IMR-90 (cell line): Measurements from ENCODE around the gene NISCH. TPM values are rescaled to one million over a fixed set of nuclear protein-coding genes. Genes with fewer than 3 reads are reported as not detected.

Source experiments
- ATAC-seq: fragments of 200-7000 bp; cut with Tn5 transposase; 2 replicates; pipeline ENCODE4 v1.9.1; 2020; ENCODE audit warnings: low read depth, mild to moderate bottlenecking, moderate library complexity
- BruUV-seq: library from RNA; stranded (reverse); fragments of 400-500 nt; replicated peaks from 2 replicates; lab custom pipeline; 2021; lab: Mats Ljungman, UMichigan
- CTCF ChIA-PET: fragments of 300-600 bp; formaldehyde crosslinking; extraction: SDS; loops from one replicate; lab custom pipeline; 2021; ENCODE audit warnings: antibody characterized with exemption; lab: Yijun Ruan, JAX
- POLR2A ChIA-PET: fragments of 300-600 bp; sonication (Branson Sonifier 250); formaldehyde crosslinking; loops from one replicate; lab custom pipeline; 2022; ENCODE audit warnings: antibody characterized with exemption; ENCODE audit not compliant: unreplicated experiment; lab: Charles Lee
- DNase-seq: peaks from one replicate; pipeline ENCODE4 v3.0.0; 2013
- H2AFZ ChIP-seq: replicated peaks from 2 replicates; pipeline ENCODE3; 2013; ENCODE audit warnings: low read length, mild to moderate bottlenecking; ENCODE audit not compliant: poor library complexity
- H2AK5ac ChIP-seq: 2 replicates; pipeline ENCODE4 v1.6.1; 2013; ENCODE audit warnings: low read depth, low read length, inconsistent platforms
- H2AK9ac ChIP-seq: replicated peaks from 2 replicates; pipeline ENCODE3; 2013; ENCODE audit warnings: mild to moderate bottlenecking, low read depth, low read length, moderate library complexity; ENCODE audit not compliant: poor library complexity
- H2BK120ac ChIP-seq: 2 replicates; pipeline ENCODE4 v1.6.1; 2013; ENCODE audit warnings: low read depth, low read length, inconsistent platforms
- H2BK15ac ChIP-seq: 3 replicates; pipeline ENCODE4 v1.6.1; 2013; ENCODE audit warnings: low read depth, low read length, inconsistent platforms
- H2BK20ac ChIP-seq: 2 replicates; pipeline ENCODE4 v1.6.1; 2013; ENCODE audit warnings: low read depth, mild to moderate bottlenecking, inconsistent platforms, low read length, moderate library complexity
- H2BK5ac ChIP-seq: 2 replicates; pipeline ENCODE4 v1.6.1; 2013; ENCODE audit warnings: mild to moderate bottlenecking, low read depth, low read length, inconsistent platforms; ENCODE audit not compliant: poor library complexity, severe bottlenecking
- H3K14ac ChIP-seq: replicated peaks from 2 replicates; pipeline ENCODE4 v1.6.1; 2013; ENCODE audit warnings: low read depth, low read length, inconsistent platforms
- H3K18ac ChIP-seq: 2 replicates; pipeline ENCODE4 v1.6.1; 2013; ENCODE audit warnings: low read depth, low read length, control low read depth
- H3K23ac ChIP-seq: 2 replicates; pipeline ENCODE4 v1.6.1; 2013; ENCODE audit warnings: low read depth, low read length, inconsistent platforms
- H3K27ac ChIP-seq: 2 replicates; pipeline ENCODE4 v1.5.1; 2013; ENCODE audit warnings: mild to moderate bottlenecking, control low read depth, low read length; ENCODE audit not compliant: insufficient read depth
- H3K27me3 ChIP-seq: 2 replicates; pipeline ENCODE4 v1.6.1; 2013; ENCODE audit warnings: low read length; ENCODE audit not compliant: control insufficient read depth, insufficient read depth
- H3K36me3 ChIP-seq: 2 replicates; pipeline ENCODE4 v1.6.1; 2013; ENCODE audit warnings: low read length, mixed read lengths; ENCODE audit not compliant: control insufficient read depth, insufficient read depth
- H3K4ac ChIP-seq: 2 replicates; pipeline ENCODE4 v1.6.1; 2013; ENCODE audit warnings: low read depth, low read length, inconsistent platforms
- H3K4me1 ChIP-seq: 2 replicates; pipeline ENCODE4 v1.6.1; 2013; ENCODE audit warnings: low read length, mixed read lengths; ENCODE audit not compliant: control insufficient read depth, insufficient read depth
- H3K4me2 ChIP-seq: 2 replicates; pipeline ENCODE4 v1.6.1; 2013; ENCODE audit warnings: low read depth, mild to moderate bottlenecking, control low read depth, low read length, moderate library complexity
- H3K4me3 ChIP-seq: 2 replicates; pipeline ENCODE4 v1.5.1; 2013; ENCODE audit warnings: low read depth, mild to moderate bottlenecking, control low read depth, low read length, moderate library complexity; ENCODE audit not compliant: insufficient read depth
- H3K56ac ChIP-seq: 2 replicates; pipeline ENCODE4 v1.6.1; 2013; ENCODE audit warnings: low read length, inconsistent platforms; ENCODE audit not compliant: insufficient read depth; ENCODE audit errors: extremely low read depth
- H3K79me1 ChIP-seq, 2 experiments: 2 replicates each; pipeline ENCODE4 v1.6.1; 2013; ENCODE audit warnings: low read length in 2 of 2, inconsistent platforms in 1 of 2, low read depth in 1 of 2
- H3K9ac ChIP-seq: 2 replicates; pipeline ENCODE4 v1.6.1; 2013; ENCODE audit warnings: low read depth, low read length, control low read depth
- H3K9me1 ChIP-seq: 2 replicates; pipeline ENCODE4 v1.6.1; 2013; ENCODE audit warnings: low read length, inconsistent platforms; ENCODE audit not compliant: insufficient read depth
- H3K9me3 ChIP-seq: 2 replicates; pipeline ENCODE4 v1.6.1; 2013; ENCODE audit warnings: low read length; ENCODE audit not compliant: control insufficient read depth, insufficient read depth
- H4K20me1 ChIP-seq: 2 replicates; pipeline ENCODE4 v1.6.1; 2013; ENCODE audit warnings: low read length, inconsistent platforms; ENCODE audit not compliant: insufficient read depth
- H4K5ac ChIP-seq: 2 replicates; pipeline ENCODE4 v1.6.1; 2013; ENCODE audit warnings: mild to moderate bottlenecking, low read depth, low read length, control low read depth
- H4K8ac ChIP-seq, 2 experiments: 2 replicates each; pipeline ENCODE4 v1.6.1; 2013; ENCODE audit warnings: low read depth in 2 of 2, low read length in 2 of 2, control low read depth in 1 of 2, inconsistent platforms in 1 of 2
- H4K91ac ChIP-seq: 2 replicates; pipeline ENCODE4 v1.6.1; 2013; ENCODE audit warnings: low read depth, low read length, inconsistent platforms; ENCODE audit not compliant: insufficient read depth
- CEBPB ChIP-seq: IDR thresholded peaks from 2 replicates; pipeline ENCODE4 v1.6.1; 2012; ENCODE audit warnings: low read depth, low read length, improper control_type of control experiment
- CTCF ChIP-seq: conservative IDR thresholded peaks from 2 replicates; pipeline ENCODE4 v1.5.1; 2012; ENCODE audit warnings: mild to moderate bottlenecking, low read depth, low read length, improper control_type of control experiment
- RFX5 ChIP-seq: IDR thresholded peaks from 2 replicates; pipeline ENCODE4 v1.8.0; 2012; ENCODE audit warnings: low read depth, mild to moderate bottlenecking, low read length, moderate library complexity
- USF2 ChIP-seq: fragments of 150-350 bp; IDR thresholded peaks from 2 replicates; pipeline ENCODE4 v1.6.1; 2017; ENCODE audit warnings: mild to moderate bottlenecking, antibody characterized with exemption, low read length, low read depth
- WGBS, 2 experiments: methylation state at CpG; one replicate each; pipeline versions ENCODE4 v1.1.5 to v1.1.7; 2013; ENCODE audit warnings: missing lambda C conversion rate in 2 of 2; ENCODE audit not compliant: insufficient read length in 1 of 2; ENCODE audit errors: extremely low coverage in 2 of 2; 5-methylcytosine and 5-hydroxymethylcytosine counted together
- dilution Hi-C: fragments of 300-500 bp; cut with HindIII; formaldehyde crosslinking; loops from one replicate; pipeline ENCODE4 v1.14.3; 2018; ENCODE audit warnings: low sequenced_read_pairs; ENCODE audit not compliant: unreplicated experiment
- in situ Hi-C: fragments of 300-500 bp; cut with MboI; formaldehyde crosslinking; loops from 3 replicates; pipeline ENCODE4 v1.14.3; 2019; ENCODE audit warnings: low sequenced_read_pairs, inconsistent platforms, mixed read lengths
- intact Hi-C: fragments of 100-400 bp; cut with micrococcal nuclease; formaldehyde crosslinking; loops from 2 replicates; pipeline ENCODE4 v1.10.0; 2022
- polyA plus RNA-seq, 3 experiments: library from polyadenylated mRNA; depleted of rRNA; stranded (reverse); fragments of >200 nt; gene quantifications; 2 replicates each; pipeline ENCODE4 v1.2.3, GENCODE V29; 2012; ENCODE audit warnings: low replicate concordance in 1 of 3
- total RNA-seq: library from RNA; depleted of rRNA; stranded (reverse); fragments of >200 nt; gene quantifications from 2 replicates; pipeline ENCODE4 v1.2.3, GENCODE V29; 2012

Gene NISCH
- total and polyA plus RNA-seq, 2 of the 4 experiments (the other 2 are of a cell fraction), result 36.9 to 86.0 TPM

GRCh38 chr3:52490035-52490938 lies 34.9 kb downstream of the NISCH start:
- WGBS, 2 experiments, result 92% methylated on average over 14 of the region's 22 CpGs; no CpG with 5 or more reads in 1 of the 2 experiments
- in situ Hi-C loops (no loop called here), dilution Hi-C loops (no loop called here), intact Hi-C loops (no loop called here)
- Histone ChIP-seq H2BK5ac (no peak overlapping the region), H3K9ac (no peak overlapping the region), H3K27ac (no peak overlapping the region), H4K8ac (no peak overlapping the region), H3K23ac (no peak overlapping the region), H2BK120ac (no peak overlapping the region), H2AK9ac (no peak overlapping the region), H3K79me1 (peaks cover 0 to 21% of the 10 kb centered on the region in 2 experiments; a peak in 2 of 4 replicates), H4K5ac (no peak overlapping the region), H4K91ac (no peak overlapping the region), H3K27me3 (no peaks in the 10 kb centered on the region), H4K20me1 (peaks cover 13% of the 10 kb centered on the region; the same call in 1 of the 2 replicates), H3K18ac (no peak overlapping the region), H3K14ac (no peak overlapping the region), H2AFZ (no peak overlapping the region), H2BK20ac (no peak overlapping the region), H2AK5ac (no peak overlapping the region), H3K56ac (no peak overlapping the region), H3K9me1 (0 out of 2 replicates have a peak, but pooled peaks cover 4% of the 10 kb centered on the region), H3K36me3 (peaks cover 78% of the 10 kb centered on the region), H3K4me1 (no peaks in the 10 kb centered on the region), H3K4ac (no peak overlapping the region), H3K4me3 (no peak overlapping the region), H3K9me3 (no peaks in the 10 kb centered on the region), H2BK15ac (no peak overlapping the region), H3K4me2 (no peak overlapping the region)
- TF ChIP-seq CTCF, result no peak
- no peak for TF ChIP-seq CEBPB
- TF ChIP-seq RFX5, result no peak
- TF ChIP-seq USF2, result no peak
- no TSS peak for BruUV-seq
- no peak for ATAC-seq
- no peak for DNase-seq
- ChIA-PET POLR2A (no interaction called here), CTCF (interaction anchor here (0.6 kb wide), 1 partner anchor 406 kb away, joined by 3 read pairs; no protein-coding TSS in a partner anchor)
